Measurements from ENCODE around the gene SH3BP2.

SH3BP2 gene

GRCh38 chr4:2832309-2832980 is 39.6 kb downstream of the SH3BP2 start:
- H3K4me2 ChIP-seq (ENCODE audit: low read length): peak overlapping the region; percentile 23; the same call in 1 of the 2 replicates
- H3K4me1 ChIP-seq (ENCODE audit: insufficient read depth, low read length, severe bottlenecking): peaks cover 10% of the 10 kb centered on the region
- no peaks in the 10 kb centered on the region for H3K9me3 ChIP-seq (ENCODE audit: low read length)
- H3K9ac ChIP-seq (ENCODE audit: low read length): no peak overlapping the region
- no peaks in the 10 kb centered on the region for H3K9me2 ChIP-seq (ENCODE audit: low read depth, low read length)
- TF ChIP-seq EZH2 (IDR thresholded peaks at IDR 0.05; ENCODE audit: borderline replicate concordance, low read length) (no peak), CTCF (IDR thresholded peaks at IDR 0.05; ENCODE audit: low read length) (no peak)
- no peak overlapping the region for H2AFZ ChIP-seq (ENCODE audit: low read length)
- H3K27me3 ChIP-seq (ENCODE audit: insufficient read depth, low read length): no peaks in the 10 kb centered on the region
- no peaks in the 10 kb centered on the region for H3K36me3 ChIP-seq (ENCODE audit: insufficient read depth, low read length)
- H4K20me1 ChIP-seq (ENCODE audit: insufficient read depth, low read length): no peaks in the 10 kb centered on the region
- no peaks in the 10 kb centered on the region for H3K79me2 ChIP-seq (ENCODE audit: insufficient read depth, low read length)
- no peaks in the 10 kb centered on the region for H3F3A ChIP-seq (ENCODE audit: insufficient read depth, low read length)
- no peak overlapping the region for H3K27ac ChIP-seq (ENCODE audit: low read depth, low read length, poor library complexity, severe bottlenecking)
- H3K4me3 ChIP-seq (ENCODE audit: low read depth, low read length, poor library complexity, severe bottlenecking): no peak overlapping the region

GRCh38 chr4:2832981-2833670 is 40.2 kb downstream of the SH3BP2 start:
- Histone ChIP-seq H3K9ac (ENCODE audit: low read length) (no peak overlapping the region), H3F3A (ENCODE audit: insufficient read depth, low read length) (no peaks in the 10 kb centered on the region), H3K27ac (ENCODE audit: low read depth, low read length, poor library complexity, severe bottlenecking) (no peak overlapping the region), H3K4me2 (ENCODE audit: low read length) (peak overlapping the region; percentile 23; the same call in 1 of the 2 replicates), H3K4me1 (ENCODE audit: insufficient read depth, low read length, severe bottlenecking) (peaks cover 17% of the 10 kb centered on the region), H3K9me2 (ENCODE audit: low read depth, low read length) (no peaks in the 10 kb centered on the region), H2AFZ (ENCODE audit: low read length) (no peak overlapping the region), H3K79me2 (ENCODE audit: insufficient read depth, low read length) (no peaks in the 10 kb centered on the region), H3K36me3 (ENCODE audit: insufficient read depth, low read length) (no peaks in the 10 kb centered on the region), H4K20me1 (ENCODE audit: insufficient read depth, low read length) (no peaks in the 10 kb centered on the region), H3K9me3 (ENCODE audit: low read length) (no peaks in the 10 kb centered on the region), H3K4me3 (ENCODE audit: low read depth, low read length, poor library complexity, severe bottlenecking) (no peak overlapping the region), H3K27me3 (ENCODE audit: insufficient read depth, low read length) (no peaks in the 10 kb centered on the region)
- TF ChIP-seq EZH2 (IDR thresholded peaks at IDR 0.05; ENCODE audit: borderline replicate concordance, low read length) (no peak), CTCF (IDR thresholded peaks at IDR 0.05; ENCODE audit: low read length) (no peak)

- no peaks in the 10 kb centered on the region for H3K79me2 ChIP-seq (ENCODE audit: insufficient read depth, low read length)
- H4K20me1 ChIP-seq (ENCODE audit: insufficient read depth, low read length): no peaks in the 10 kb centered on the region
- no peaks in the 10 kb centered on the region for H3K9me2 ChIP-seq (ENCODE audit: low read depth, low read length)
- no peak for TF ChIP-seq CTCF (IDR thresholded peaks at IDR 0.05; ENCODE audit: low read length)
- TF ChIP-seq EZH2 (IDR thresholded peaks at IDR 0.05; ENCODE audit: borderline replicate concordance, low read length): no peak
- no peaks in the 10 kb centered on the region for H3K27me3 ChIP-seq (ENCODE audit: insufficient read depth, low read length)
- no peaks in the 10 kb centered on the region for H3K9me3 ChIP-seq (ENCODE audit: low read length)
- no peaks in the 10 kb centered on the region for H3F3A ChIP-seq (ENCODE audit: insufficient read depth, low read length)
- H3K4me1 ChIP-seq (ENCODE audit: insufficient read depth, low read length, severe bottlenecking): peaks cover 22% of the 10 kb centered on the region
- no peak overlapping the region for H3K4me3 ChIP-seq (ENCODE audit: low read depth, low read length, poor library complexity, severe bottlenecking)
- no peaks in the 10 kb centered on the region for H3K36me3 ChIP-seq (ENCODE audit: insufficient read depth, low read length)
- H3K27ac ChIP-seq (ENCODE audit: low read depth, low read length, poor library complexity, severe bottlenecking): no peak overlapping the region
- no peak overlapping the region for H3K9ac ChIP-seq (ENCODE audit: low read length)
- no peak overlapping the region for H3K4me2 ChIP-seq (ENCODE audit: low read length)
- no peak overlapping the region for H2AFZ ChIP-seq (ENCODE audit: low read length)
Observed at GRCh38 chr4:2833671-2834000, 40.8 kb downstream of the SH3BP2 start.
